Sigmoid colon (tissue), 4 donors: ENCODE results near the gene WASF2.
"Not testable (repeated sequence)": the region's sequence is repeated elsewhere in the genome, so short reads cannot be mapped to it uniquely, and the experiment has no call there.

Experiments used
- POLR2A ChIP-seq, 2 donors: fragments of 450-650 bp; IDR thresholded peaks; one replicate each; pipeline ENCODE4 v1.6.1; 2016; ENCODE audit warnings: antibody characterized with exemption in 2 of 2, mild to moderate bottlenecking in 2 of 2, moderate library complexity in 2 of 2
- POLR2AphosphoS5 ChIP-seq, 4 donors: sonication (generic); formaldehyde crosslinking; IDR thresholded peaks; one replicate each; pipeline ENCODE4 v1.6.1; 2017; ENCODE audit warnings: antibody characterized with exemption in 4 of 4

DNA sequence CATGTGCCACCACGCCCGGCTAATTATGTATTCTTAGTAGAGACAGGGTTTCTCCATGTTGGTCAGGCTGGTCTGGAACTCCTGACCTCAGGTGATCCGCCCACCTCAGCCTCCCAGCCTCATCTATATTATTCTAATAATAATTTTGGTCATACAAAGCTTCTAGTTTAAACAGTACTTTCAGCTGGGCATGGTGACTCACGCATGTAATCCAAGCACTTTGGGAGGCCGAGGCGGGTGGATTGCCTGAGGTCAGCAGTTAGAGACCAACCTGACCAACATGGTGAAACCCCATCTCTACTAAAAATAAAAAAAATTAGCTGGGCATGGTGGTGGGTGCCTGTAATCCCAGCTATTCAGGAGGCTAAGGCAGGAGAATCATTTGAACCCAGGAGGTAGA lies 26.1 kb downstream of the WASF2 start:
- not testable (repeated sequence) for TF ChIP-seq POLR2A, POLR2AphosphoS5 (IDR thresholded peaks at IDR 0.05)
